ENCODE results near the gene CARMIL1.

The CARMIL1 gene

GRCh38 chr6:25499615-25500235, 220.6 kb downstream of the CARMIL1 start:
- TF ChIP-seq, protein P1, sequence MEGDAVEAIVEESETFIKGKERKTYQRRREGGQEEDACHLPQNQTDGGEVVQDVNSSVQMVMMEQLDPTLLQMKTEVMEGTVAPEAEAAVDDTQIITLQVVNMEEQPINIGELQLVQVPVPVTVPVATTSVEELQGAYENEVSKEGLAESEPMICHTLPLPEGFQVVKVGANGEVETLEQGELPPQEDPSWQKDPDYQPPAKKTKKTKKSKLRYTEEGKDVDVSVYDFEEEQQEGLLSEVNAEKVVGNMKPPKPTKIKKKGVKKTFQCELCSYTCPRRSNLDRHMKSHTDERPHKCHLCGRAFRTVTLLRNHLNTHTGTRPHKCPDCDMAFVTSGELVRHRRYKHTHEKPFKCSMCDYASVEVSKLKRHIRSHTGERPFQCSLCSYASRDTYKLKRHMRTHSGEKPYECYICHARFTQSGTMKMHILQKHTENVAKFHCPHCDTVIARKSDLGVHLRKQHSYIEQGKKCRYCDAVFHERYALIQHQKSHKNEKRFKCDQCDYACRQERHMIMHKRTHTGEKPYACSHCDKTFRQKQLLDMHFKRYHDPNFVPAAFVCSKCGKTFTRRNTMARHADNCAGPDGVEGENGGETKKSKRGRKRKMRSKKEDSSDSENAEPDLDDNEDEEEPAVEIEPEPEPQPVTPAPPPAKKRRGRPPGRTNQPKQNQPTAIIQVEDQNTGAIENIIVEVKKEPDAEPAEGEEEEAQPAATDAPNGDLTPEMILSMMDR (IDR thresholded peaks at IDR 0.05; ENCODE audit: control insufficient read depth, extremely low read depth, insufficient read depth) = no peak
- H3K4me3 ChIP-seq (ENCODE audit: low read depth, low read length) = no peak overlapping the region
- DNase-seq (ENCODE audit: low read depth) = peak; percentile 44

- TF ChIP-seq, protein P1 (IDR thresholded peaks at IDR 0.05; ENCODE audit: control insufficient read depth, extremely low read depth, insufficient read depth) = no peak
- DNase-seq (ENCODE audit: low read depth) = no peak
- H3K4me3 ChIP-seq (ENCODE audit: low read depth, low read length) = no peak overlapping the region
Measured at GRCh38 chr6:25503686-25504085, 224.5 kb downstream of the CARMIL1 start.

DNA sequence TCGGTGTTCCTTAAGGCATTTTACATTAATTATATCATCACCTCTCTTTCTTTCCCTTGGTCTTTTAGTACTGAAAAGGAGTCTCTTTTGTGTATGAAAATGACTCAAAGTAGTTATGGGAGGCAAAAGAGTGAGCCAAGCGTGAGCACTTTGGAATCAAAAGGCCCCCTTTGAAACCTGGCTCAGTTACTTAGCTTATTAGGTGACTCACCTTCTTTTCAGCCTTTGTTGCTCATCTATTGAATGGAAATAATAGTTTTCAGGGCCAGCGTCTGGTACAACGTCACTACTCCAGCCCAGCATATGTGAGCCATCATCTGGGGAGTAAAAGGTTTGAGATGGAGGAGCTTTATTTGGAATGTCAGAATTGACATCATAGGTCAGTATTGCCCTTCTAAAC, 225.5 kb downstream of the CARMIL1 start:
- no peak for DNase-seq (ENCODE audit: low read depth)
- H3K4me3 ChIP-seq (ENCODE audit: low read depth, low read length) = no peak overlapping the region
- TF ChIP-seq, protein P1 (IDR thresholded peaks at IDR 0.05; ENCODE audit: control insufficient read depth, extremely low read depth, insufficient read depth) = no peak

DNA sequence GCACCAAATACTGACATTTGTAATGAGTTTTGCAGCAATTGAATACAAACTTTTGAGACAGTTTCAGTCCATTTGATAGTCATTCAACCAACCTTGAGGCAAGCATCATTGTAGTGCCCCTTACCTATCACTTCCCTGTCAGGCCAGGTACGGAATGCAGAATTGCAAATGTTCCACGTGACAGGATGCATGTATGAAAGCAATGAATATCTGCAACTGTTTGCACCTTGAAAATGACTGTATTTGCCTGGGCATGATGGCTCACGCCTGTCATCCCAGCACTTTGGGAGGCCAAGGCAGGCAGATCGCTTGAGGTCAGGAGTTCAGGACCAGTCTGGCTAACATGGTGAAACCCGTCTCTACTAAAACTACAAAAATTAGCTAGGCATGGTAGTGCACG, 226.8 kb downstream of the CARMIL1 start:
- no peak overlapping the region for H3K4me3 ChIP-seq (ENCODE audit: low read depth, low read length)
- TF ChIP-seq, protein P1 (IDR thresholded peaks at IDR 0.05; ENCODE audit: control insufficient read depth, extremely low read depth, insufficient read depth) = no peak
- no peak for DNase-seq (ENCODE audit: low read depth)

DNA sequence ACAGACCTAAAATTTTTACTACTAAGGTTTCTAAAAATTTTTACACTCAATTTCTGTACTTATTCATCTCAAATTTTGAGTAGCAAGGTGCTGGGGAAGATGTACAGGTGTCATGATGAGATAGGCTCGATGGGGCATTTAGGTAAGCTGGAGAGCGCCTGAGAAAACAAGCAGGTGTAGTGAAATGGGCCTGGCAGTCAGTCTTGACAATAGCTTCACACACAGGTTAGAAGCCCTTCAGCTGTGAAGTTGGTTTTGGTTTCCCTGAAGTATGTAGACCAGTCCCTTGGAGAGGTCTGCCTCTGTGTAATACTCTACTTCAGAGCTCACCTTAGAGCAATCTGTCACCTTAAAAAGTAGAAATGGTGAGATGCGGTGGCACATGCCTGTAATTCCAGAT, 228.9 kb downstream of the CARMIL1 start:
- TF ChIP-seq, protein P1 (IDR thresholded peaks at IDR 0.05; ENCODE audit: control insufficient read depth, extremely low read depth, insufficient read depth) = no peak
- no peak for DNase-seq (ENCODE audit: low read depth)
- no peak overlapping the region for H3K4me3 ChIP-seq (ENCODE audit: low read depth, low read length)

GRCh38 chr6:25511376-25511775, 232.2 kb downstream of the CARMIL1 start:
- H3K4me3 ChIP-seq (ENCODE audit: low read depth, low read length) = no peak overlapping the region
- TF ChIP-seq, protein P1 (IDR thresholded peaks at IDR 0.05; ENCODE audit: control insufficient read depth, extremely low read depth, insufficient read depth) = no peak
- DNase-seq (ENCODE audit: low read depth) = no peak

DNA sequence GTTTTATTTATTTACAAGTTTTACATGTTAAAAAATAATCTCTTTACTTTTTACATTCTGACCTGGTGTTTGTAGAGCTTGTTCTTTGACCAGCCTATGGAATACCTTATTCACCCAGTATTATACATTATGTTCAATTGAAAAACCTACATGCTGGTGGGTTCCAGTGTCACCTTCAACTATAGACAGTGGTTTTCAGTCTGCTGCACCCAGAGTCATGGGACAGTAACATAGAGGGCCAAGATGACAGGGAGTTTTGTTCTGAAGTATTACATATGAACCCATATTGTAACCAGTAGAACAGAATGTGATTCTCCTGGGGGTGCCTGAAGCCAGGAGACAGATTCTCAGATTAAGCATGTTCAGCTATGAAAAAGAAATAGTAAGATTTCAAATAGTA, 233.4 kb downstream of the CARMIL1 start:
- TF ChIP-seq, protein P1 (IDR thresholded peaks at IDR 0.05; ENCODE audit: control insufficient read depth, extremely low read depth, insufficient read depth) = no peak
- no peak for DNase-seq (ENCODE audit: low read depth)
- no peak overlapping the region for H3K4me3 ChIP-seq (ENCODE audit: low read depth, low read length)

All from LNCaP clone FGC (cell line).